GM13976 (cell line): Measurements from ENCODE around the gene PLXNA3.

ENCODE experiments used
- DNase-seq: peaks from one replicate; pipeline ENCODE4 v3.0.0; 2012; ENCODE audit warnings: low spot score
- in situ Hi-C: fragments of 300-500 bp; cut with MboI; formaldehyde crosslinking; loops from one replicate; pipeline ENCODE4 v1.12.0; 2022; ENCODE audit warnings: low sequenced_read_pairs, mixed read lengths, inconsistent platforms; ENCODE audit not compliant: unreplicated experiment
- TF ChIP-seq, protein P1 (sequence below): IDR thresholded peaks from 2 replicates; pipeline ENCODE4 v1.5.1; 2012; ENCODE audit warnings: borderline replicate concordance, mild to moderate bottlenecking; ENCODE audit not compliant: insufficient read depth; ENCODE audit errors: extremely low read depth, missing control alignments, control extremely low read depth

Gene PLXNA3

DNA sequence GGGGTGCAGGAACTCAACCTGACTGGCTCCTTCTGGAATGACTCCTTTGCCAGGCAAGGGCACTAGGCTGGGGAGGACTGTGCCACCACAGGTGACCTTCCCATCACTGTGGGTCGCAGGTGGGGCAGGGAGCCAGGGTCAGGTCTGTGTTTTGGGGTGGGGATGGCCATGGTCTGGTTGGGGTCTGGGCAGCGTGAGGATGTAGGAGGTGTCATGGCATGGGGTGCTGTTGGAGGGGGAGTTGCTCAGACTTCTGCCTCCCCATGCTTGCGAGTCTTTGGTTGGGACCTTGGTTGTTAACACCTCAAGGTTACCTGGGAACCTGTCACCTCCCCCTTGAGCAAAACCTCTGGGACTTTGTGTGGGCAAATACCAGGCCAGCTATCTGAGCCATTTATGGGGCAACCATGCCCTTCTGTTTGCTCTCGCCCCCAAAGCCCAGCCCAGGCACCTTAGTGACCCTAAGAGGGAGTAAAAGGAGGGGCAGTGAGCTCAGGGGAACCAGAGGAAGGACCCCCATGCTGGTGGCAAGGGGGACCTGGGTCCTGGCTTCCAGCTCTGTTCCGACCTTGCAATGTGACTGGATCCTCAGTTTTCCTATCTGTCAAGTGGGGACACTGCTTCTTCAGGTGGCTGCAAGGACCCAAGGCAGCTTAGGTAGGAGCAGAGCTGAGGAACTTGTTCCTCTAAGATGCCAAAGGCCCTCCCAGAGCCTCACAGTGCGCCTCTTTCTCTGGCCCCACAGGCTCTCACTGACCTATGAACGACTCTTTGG is 23.5 kb upstream of the PLXNA3 start:
- TF ChIP-seq, protein P1, sequence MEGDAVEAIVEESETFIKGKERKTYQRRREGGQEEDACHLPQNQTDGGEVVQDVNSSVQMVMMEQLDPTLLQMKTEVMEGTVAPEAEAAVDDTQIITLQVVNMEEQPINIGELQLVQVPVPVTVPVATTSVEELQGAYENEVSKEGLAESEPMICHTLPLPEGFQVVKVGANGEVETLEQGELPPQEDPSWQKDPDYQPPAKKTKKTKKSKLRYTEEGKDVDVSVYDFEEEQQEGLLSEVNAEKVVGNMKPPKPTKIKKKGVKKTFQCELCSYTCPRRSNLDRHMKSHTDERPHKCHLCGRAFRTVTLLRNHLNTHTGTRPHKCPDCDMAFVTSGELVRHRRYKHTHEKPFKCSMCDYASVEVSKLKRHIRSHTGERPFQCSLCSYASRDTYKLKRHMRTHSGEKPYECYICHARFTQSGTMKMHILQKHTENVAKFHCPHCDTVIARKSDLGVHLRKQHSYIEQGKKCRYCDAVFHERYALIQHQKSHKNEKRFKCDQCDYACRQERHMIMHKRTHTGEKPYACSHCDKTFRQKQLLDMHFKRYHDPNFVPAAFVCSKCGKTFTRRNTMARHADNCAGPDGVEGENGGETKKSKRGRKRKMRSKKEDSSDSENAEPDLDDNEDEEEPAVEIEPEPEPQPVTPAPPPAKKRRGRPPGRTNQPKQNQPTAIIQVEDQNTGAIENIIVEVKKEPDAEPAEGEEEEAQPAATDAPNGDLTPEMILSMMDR: no peak
- in situ Hi-C loops: no loop called here
- DNase-seq: no peak

DNA sequence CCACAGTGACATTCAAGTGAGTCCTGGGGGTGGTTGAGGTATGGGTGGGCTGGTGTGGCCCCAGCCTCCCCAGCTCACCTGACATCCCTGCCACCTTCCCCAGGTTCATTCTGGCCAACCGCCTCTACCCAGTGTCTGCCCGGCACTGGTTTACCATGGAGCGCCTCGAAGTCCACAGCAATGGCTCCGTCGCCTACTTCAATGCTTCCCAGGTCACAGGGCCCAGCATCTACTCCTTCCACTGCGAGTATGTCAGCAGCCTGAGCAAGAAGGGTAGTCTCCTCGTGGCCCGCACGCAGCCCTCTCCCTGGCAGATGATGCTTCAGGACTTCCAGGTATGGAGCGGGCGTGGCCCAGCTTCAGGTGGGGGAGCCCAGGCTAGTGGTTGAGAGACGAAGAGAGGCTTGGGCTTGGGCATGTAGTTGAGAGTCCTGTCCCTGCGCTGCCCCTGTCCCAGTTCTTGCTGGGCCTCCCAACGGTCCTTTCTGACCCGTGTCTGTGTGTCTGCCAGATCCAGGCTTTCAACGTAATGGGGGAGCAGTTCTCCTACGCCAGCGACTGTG is 22.8 kb upstream of the PLXNA3 start:
- TF ChIP-seq, protein P1: no peak

DNA sequence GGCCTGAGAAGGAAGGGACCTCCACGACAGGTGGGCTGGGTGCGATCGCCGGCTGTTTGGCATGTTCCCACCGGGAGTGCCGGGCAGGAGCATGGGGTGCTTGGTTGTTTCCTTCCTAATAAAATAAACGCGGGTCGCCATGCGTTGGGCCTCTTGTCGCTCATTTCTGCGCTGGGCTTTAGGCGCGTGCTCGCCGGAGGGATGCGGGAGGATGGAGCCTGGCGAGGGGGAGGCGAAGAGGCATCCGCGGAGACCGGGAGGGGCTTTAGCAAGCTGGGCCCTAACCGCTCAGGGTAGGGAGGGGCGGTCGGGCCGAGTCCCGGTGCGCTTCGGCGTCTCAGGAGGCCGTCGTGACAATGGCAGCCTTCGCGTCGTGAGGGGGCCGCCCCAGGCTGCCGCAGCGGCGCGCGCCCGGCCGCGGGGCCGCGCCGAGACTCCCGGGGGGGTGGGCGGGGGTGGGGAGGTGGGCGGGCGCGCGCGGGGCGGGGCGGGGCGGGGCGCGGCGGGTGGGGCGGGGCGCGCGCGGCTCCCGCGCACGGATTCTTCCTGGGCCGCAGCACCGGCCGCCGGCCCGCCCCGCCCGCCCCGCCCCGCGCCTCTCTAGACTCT is 21.6 kb upstream of the PLXNA3 start:
- peak; percentile 85 for DNase-seq
- in situ Hi-C loops: no loop called here
- TF ChIP-seq, protein P1: no peak

More for the DNA sequence above, 22.8 kb upstream of the PLXNA3 start:
- DNase-seq: no peak
- in situ Hi-C loops: no loop called here

DNA sequence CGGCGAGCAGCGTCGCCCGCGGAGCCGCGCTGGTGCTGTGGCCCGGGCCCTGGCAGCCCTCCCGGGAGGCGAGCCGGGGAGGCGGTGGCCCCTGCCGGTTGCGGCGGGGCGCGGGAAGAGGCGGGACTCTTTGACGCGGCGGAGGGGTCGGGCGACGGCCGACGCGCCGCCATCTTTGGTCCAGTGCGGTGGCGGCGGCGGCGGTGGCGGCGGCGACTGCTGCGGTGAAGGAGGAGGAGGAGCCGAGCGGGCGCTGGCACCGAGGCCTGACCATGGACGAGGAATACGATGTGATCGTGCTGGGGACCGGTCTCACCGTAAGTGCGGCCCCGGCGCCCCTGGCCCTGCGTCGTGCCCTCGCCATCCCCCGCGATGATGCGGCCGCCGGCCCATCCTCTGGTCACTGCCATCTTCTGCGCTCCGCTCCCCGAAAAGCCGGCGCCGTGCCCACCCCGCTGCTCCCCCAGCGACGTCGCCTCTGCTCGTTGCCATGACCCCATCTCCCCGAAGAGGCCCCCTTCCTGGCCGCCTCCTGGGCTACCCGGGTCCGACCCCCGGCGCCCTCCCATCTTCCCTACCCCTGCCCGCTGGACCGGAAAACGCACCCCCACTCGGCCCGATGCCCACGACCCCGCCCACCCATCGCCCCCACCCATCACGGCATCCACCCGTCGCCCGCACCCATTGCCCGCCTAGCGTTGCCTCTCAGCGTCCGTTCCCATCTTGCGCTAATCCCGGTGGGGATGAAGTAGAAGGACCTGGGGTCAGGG is 20.9 kb upstream of the PLXNA3 start, which contains the start of gene GDI1:
TSS of gene GDI1 (plus strand) at position 172 of the 770 bp plus-strand sequence. CDS start at position 273, 101 bp downstream.
- in situ Hi-C loops: no loop called here
- TF ChIP-seq, protein P1: no peak
- DNase-seq: peak; percentile 68

DNA sequence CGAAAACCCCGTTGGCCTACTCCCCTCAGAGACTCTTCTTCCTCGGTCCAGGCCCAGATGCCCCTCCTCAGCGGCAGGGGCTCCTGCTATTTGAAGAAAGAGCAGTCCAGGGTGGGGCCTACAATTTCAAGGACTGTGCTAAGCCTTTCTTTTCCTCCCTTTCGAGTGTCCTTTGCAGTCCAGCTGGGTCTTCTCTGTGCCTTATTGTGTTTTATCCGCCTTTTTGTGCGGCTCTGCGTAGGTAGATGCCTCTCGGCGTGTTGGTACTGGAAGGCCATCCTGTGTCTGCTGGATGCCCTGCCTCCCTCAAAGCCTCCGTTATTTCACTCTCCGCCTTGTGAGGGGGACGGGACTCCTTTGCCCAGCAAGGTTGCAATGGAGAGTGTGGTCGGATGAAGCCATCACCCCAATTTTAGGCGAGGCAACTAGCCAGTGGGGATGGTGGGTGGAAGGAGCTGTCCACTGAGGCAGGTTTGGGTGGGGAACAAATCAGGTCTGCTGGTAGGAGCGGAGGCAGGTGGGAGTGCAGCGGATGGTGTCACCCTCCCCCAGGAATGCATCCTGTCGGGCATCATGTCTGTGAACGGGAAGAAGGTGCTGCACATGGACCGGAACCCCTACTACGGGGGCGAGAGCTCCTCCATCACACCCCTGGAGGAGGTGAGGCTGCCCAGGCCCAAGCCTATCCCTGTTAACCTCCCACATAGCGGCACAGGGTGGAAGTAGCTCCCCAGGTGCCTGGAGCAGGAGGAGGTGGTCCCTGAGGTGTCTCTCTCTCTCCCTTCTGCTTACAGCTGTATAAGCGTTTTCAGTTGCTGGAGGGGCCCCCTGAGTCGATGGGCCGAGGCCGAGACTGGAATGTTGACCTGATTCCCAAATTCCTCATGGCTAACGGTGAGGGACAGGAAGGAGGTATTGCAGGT is 19.8 kb upstream of the PLXNA3 start:
- DNase-seq: no peak

More for the DNA sequence above, 19.8 kb upstream of the PLXNA3 start:
- in situ Hi-C loops: no loop called here
- TF ChIP-seq, protein P1: no peak
